Chondrocyte (in vitro differentiated cells): ENCODE results near the gene KIF1A. TPM values are rescaled to one million over a fixed set of nuclear protein-coding genes. Genes with fewer than 3 reads are reported as not detected.

ENCODE experiments used
- DNase-seq: peaks from one replicate; pipeline ENCODE4 v3.0.0; 2021; ENCODE audit warnings: mixed read lengths, low spot score
- H3K27ac Mint-ChIP-seq: one replicate; pipeline ENCODE4 v1.8.0; 2021; ENCODE audit warnings: mild to moderate bottlenecking, moderate library complexity, mixed read lengths; ENCODE audit not compliant: unreplicated experiment
- H3K27me3 Mint-ChIP-seq: 2 replicates; pipeline ENCODE4 v1.8.0; 2021; ENCODE audit warnings: low read depth, mixed read lengths
- H3K36me3 Mint-ChIP-seq: 2 replicates; pipeline ENCODE4 v1.8.0; 2021; ENCODE audit warnings: low read depth, mixed read lengths
- H3K4me1 Mint-ChIP-seq: 2 replicates; pipeline ENCODE4 v1.8.0; 2021; ENCODE audit warnings: low read depth, mild to moderate bottlenecking, mixed read lengths
- H3K4me3 Mint-ChIP-seq: one replicate; pipeline ENCODE4 v1.8.0; 2021; ENCODE audit warnings: mild to moderate bottlenecking, moderate library complexity, mixed read lengths; ENCODE audit not compliant: unreplicated experiment
- H3K9me3 Mint-ChIP-seq: 2 replicates; pipeline ENCODE4 v1.8.0; 2021; ENCODE audit warnings: low read depth, mixed read lengths
- CTCF ChIP-seq: fragments of 200-600 bp; sonication (generic); IDR thresholded peaks from 2 replicates; pipeline ENCODE4 v1.5.0; 2021; ENCODE audit warnings: antibody characterized with exemption, mild to moderate bottlenecking, moderate library complexity
- total RNA-seq: library from RNA; stranded (reverse); gene quantifications from 3 replicates; pipeline ENCODE4 v1.2.1, GENCODE V29; 2021

Gene KIF1A
- total RNA-seq, 1 donor from 2014 or later: 60.0 TPM

GRCh38 chr2:240725266-240725665, 94.8 kb downstream of the KIF1A start:
- no peak for TF ChIP-seq CTCF
- Mint-ChIP-seq H3K27ac (no peak overlapping the region), H3K9me3 (no peaks in the 10 kb centered on the region), H3K4me3 (no peak overlapping the region), H3K27me3 (no peaks in the 10 kb centered on the region), H3K36me3 (peaks cover 6% of the 10 kb centered on the region), H3K4me1 (no peaks in the 10 kb centered on the region)
- DNase-seq: no peak

GRCh38 chr2:240724431-240724830, 95.6 kb downstream of the KIF1A start:
- Mint-ChIP-seq H3K36me3 (peaks cover 6% of the 10 kb centered on the region), H3K4me3 (no peak overlapping the region), H3K27me3 (no peaks in the 10 kb centered on the region), H3K4me1 (no peaks in the 10 kb centered on the region), H3K9me3 (no peaks in the 10 kb centered on the region), H3K27ac (no peak overlapping the region)
- no peak for DNase-seq
- no peak for TF ChIP-seq CTCF

GRCh38 chr2:240723851-240724250, 96.2 kb downstream of the KIF1A start:
- H3K4me1 Mint-ChIP-seq: no peaks in the 10 kb centered on the region
- H3K27me3 Mint-ChIP-seq: no peaks in the 10 kb centered on the region
- H3K27ac Mint-ChIP-seq: no peak overlapping the region
- no peaks in the 10 kb centered on the region for H3K9me3 Mint-ChIP-seq
- no peak for TF ChIP-seq CTCF
- H3K4me3 Mint-ChIP-seq: no peak overlapping the region
- DNase-seq: no peak
- peaks cover 6% of the 10 kb centered on the region for H3K36me3 Mint-ChIP-seq

- Mint-ChIP-seq H3K4me1 (no peaks in the 10 kb centered on the region), H3K27me3 (no peaks in the 10 kb centered on the region), H3K36me3 (peaks cover 5% of the 10 kb centered on the region), H3K9me3 (no peaks in the 10 kb centered on the region), H3K4me3 (no peak overlapping the region), H3K27ac (no peak overlapping the region)
- TF ChIP-seq CTCF: peak; percentile 17
- no peak for DNase-seq
These were observed 97.0 kb downstream of the KIF1A start for GRCh38 chr2:240722796-240723735.

- Mint-ChIP-seq H3K36me3 (peaks cover 3% of the 10 kb centered on the region), H3K4me3 (no peak overlapping the region), H3K27me3 (no peaks in the 10 kb centered on the region), H3K4me1 (no peaks in the 10 kb centered on the region), H3K27ac (no peak overlapping the region), H3K9me3 (no peaks in the 10 kb centered on the region)
- no peak for TF ChIP-seq CTCF
- DNase-seq: no peak
These were observed 97.6 kb downstream of the KIF1A start for GRCh38 chr2:240722376-240722775.
